ENCODE results near the gene ZNF296.

Gene ZNF296

DNA sequence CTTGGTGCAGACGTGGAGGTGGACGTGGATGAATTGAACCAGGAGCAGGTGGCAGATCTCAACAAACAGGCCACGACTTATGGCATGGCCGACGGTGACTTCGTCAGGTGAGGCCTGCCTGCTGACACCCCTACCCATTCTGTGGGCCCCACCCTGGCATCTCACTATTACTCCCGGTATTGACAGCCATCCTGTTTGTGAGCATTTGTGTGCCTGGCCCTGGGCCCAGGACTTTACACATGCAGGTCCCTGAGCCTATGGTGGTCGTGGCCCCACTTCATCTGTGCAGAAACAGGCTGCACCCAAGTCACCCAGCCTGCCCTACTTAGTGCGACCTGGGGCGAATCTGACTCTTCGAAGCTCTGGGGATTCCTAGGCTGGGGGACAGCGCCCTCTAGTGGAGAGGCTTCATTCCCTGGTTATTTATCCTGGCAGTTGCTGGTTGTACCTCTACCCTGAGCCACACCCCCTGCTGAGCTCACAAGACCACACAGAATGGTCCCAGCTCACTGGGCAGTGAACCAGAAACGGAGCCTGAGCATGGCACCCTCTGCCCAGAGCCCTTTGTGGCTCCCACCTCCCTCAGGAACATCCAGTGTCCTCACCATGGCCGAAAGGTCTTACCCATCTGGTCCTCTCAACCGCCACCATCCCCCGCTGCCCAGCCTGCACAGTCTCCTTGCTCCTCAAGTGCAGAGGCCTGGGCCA lies 16.9 kb downstream of the ZNF296 start:
- peak; percentile 59 to 61 for DNase-seq (ENCODE audit: low read depth in 2 of 2)

DNA sequence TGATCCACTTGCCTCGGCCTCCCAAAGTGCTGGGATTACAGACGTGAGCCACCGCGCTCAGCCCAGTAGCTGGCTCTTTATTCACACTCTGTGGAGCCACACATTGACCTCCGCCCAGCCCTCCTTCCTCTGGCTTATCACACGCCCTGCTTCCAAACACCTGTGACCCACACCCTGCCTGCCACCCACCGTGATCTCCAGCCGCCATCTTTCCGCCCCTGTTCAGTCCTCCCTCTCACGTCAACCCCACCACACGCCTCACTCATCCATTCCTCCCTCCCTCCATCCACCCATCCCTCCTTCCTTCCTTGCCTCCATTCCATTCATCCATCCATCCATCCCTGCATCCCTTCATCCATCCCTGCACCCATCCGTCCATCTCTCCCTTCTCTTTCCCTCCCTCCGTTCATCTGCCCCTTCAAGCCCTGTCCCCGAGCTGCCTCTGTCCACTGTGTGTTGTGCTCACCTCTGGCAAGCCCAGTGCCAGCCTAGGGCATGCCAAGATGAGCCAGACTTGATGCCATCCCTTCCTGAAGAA lies 17.6 kb downstream of the ZNF296 start:
- DNase-seq (ENCODE audit: low read depth in 2 of 2): no peak

DNA sequence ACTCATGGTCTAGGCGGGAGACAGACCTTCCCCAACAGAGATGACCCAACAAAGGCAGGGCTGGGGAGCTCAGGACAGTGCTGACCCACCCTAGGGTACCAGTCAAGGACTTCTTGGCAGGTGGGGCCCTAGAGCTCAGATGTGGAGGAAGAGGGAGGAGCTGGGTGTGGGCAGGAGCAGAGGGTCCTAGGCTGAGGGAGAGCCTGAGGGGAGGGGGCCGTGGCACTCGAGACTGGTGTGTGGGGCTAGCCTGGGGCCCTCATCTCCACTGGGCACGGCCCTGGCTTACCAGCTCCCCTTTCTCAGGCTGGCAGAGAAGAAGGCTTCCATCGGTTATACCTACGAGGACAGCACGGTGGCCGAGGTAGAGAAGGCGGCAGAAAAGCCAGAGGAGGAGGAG lies 18.8 kb downstream of the ZNF296 start:
- no peak for DNase-seq (ENCODE audit: low read depth in 2 of 2)

DNA sequence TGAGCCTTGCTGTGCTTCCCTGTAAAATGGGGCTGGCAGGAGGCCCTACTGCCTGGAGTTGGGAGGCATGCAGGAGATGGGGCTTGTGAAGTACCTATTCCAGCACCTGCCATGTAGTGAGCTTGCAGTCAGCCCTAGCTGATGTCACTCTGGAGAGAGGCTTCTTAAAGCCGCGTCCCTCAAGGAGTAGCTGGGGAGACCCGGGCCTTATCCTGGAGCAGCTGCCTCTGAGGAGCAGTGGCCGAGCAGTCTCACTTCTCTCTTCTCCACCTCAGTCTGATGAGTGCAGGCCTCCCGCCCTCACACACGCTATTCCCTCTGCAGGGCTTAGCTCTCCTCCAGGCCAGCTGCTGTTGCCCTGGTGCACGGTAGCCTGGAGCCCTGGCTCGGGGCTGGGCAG lies 19.4 kb downstream of the ZNF296 start:
- DNase-seq (ENCODE audit: low read depth in 2 of 2): no peak

DNA sequence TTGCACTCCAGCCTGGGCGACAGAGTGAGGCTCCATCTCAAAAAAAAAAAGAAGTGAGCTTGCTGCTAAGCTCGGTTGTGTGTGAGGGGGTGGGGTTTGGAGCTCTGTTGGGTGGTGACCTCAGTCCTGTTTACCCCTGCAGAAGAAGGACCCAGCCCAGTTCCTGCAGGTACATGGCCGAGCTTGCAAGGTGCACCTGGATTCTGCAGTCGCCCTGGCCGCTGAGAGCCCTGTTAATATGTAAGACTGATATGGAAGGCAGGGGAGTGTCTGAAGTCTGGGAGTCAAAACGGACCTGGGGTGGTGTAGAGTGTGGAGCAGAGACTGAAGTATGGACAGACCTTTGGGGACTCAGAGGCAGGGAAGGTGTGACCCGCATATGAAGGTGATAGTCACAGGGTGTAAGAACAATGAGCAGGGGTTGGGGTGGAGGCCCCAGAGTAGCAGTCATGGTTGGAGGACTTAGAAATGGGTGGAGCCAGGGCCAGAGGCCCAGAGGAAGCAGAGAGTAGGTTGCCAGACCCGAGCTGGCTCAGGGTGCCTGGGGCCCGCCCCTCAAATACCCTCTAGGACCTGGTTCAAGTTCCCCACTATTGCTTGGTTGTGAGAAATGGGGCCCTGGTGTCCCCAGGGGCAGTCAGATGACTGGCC lies 24.2 kb downstream of the ZNF296 start:
- no peak for DNase-seq (ENCODE audit: low read depth in 2 of 2)

DNA sequence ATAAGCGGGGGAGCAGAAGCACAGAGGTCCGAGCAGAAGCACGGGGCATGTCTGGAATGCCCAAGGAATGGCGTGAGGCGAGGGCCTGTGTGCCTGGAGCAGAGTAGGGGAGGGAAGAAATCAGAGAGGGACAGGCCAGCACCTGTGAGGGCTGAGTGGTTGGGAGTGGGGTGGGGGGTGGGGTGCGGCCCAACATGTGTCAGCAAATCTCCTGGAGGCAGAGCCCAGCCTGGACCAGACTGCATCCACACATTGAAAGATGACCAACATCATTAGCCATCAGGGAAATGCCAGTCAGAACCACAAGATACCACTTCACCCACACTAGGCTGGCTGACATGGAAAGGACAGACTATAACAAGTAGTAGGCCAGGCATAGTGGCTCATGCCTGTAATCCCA lies 26.2 kb downstream of the ZNF296 start:
- DNase-seq (ENCODE audit: low read depth in 2 of 2): no peak

DNA sequence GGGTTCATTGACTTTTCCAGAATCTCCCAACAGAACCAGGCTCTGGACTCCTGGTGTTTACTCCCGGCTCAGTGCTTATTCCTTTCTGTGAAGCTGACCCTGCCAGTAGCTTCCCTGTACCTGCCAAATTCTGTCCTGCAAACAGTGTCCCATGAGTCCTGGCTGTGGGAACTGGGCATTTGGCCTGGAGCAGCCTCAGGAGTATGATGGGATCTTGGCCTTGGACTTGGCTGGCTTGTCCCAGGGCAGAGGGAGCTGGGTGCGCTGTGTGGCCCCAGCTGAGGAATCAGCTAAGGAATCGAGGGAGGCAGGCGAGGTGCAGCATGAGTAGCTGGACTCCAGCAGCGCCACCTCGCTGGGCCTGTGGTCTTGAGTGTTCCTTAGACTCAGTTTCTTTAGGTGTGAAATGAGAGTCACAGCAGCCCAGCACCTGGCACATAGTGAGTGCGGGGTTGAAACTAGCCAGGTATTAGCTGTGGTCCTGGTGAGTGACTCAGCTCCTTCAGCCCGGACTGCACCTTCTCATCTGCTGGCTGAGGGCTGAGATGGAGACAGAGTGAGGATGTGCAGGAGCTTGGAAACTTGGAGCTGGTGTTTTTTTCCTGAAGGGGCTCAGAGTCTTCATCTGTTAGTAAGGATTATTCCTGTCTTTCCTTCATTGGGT lies 27.1 kb downstream of the ZNF296 start:
- DNase-seq (ENCODE audit: low read depth in 2 of 2): no peak

DNA sequence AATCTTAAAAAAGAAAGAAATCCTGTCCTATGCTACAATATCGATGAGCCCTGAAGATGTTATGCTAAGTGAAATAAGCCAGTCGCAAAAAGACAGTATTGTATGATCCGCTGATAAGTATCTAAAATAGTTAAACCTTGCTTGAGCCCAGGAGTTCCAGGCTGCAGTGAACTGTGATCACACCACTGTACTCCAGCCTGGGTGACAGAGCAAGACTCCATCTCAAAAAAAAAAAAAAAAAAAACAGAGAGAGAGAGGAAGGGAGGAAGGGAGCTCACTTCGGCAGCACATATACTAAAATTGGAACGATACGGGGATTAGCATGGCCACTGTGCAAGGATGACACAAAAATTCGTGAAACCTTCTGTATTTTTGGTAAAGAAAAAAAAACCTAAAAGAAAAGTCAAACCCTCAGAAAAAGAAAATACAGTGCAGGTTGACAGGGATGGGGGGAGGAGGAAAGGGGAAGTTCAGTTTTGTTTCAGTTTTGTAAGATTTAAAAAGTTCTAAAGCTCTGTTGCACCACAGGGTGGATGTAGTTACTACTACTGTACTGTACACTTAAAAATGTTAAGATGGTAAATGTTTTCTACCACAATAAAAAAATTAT lies 29.0 kb downstream of the ZNF296 start:
- no peak for DNase-seq (ENCODE audit: low read depth in 2 of 2)

DNA sequence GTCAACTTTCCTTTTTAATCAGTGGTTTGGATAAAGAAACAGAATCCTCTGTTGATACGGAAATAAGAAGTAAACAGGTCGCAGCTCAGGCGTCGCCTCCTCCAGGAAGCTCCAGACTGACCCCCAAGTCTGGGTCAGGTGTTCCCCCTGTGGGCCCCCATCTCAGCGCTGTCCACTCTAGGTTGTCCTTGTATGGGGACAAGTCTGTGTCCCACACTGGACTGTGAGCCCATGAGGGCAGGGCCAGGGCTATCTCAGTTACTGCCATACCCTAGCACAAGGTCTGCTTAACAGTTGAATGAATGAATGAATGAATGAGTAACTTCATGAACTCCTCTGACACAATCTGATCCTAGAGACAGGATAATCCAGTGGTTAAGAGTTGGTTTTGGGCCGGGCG lies 29.9 kb downstream of the ZNF296 start:
- DNase-seq (ENCODE audit: low read depth in 2 of 2): no peak

DNA sequence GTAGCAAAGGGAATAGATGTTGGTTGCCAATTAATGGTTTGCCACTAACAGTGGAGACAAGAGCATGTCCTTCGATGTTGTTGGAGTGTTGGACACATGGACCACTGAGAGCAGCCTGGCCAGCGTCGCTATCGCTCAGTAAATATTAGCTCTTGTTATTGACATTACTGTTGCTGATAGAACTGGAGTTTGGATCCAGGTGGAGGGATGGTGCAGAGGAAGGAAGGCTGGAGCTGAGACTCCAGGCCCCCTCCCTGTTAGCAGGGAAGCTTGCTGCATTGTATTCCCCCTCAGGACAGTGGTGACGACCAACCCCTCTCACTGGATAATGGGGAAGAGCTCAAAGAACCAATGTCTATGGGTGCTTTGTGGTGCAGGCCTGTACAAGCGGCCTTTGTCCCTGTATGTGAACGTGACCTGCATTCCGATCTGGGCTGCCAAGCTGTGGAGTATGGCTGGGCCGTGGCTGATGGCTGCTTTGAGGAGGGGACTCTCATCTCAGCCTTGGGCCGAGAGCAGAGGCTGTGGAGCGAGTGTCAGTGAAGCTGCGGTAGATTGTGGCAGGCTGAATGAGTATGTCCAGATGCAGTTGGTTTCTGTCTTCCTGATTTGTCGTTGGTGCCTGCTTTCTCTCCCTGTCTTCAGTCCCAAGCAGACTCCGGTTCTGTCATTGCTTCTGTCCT lies 30.5 kb downstream of the ZNF296 start:
- DNase-seq (ENCODE audit: low read depth in 2 of 2): no peak

DNA sequence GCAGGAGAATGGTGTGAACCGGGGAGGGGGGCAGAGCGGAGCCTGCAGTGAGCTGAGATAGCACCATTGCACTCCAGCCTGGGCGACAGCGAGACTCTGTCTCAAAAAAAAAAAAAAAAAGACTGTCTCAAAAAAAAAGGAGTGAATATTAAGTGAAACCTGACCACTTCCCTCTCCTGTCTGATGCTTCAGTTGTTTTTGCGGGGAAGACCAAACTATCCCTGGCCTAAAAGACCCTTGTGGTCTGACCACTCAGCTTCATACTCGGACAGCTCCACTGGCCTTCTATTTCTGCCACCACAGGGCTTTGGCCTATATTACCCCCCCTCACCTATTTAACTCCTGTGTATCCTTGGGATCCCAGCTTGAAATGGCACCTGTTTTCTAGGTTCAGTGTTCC lies 35.2 kb downstream of the ZNF296 start:
- no peak for DNase-seq (ENCODE audit: low read depth in 2 of 2)

DNA sequence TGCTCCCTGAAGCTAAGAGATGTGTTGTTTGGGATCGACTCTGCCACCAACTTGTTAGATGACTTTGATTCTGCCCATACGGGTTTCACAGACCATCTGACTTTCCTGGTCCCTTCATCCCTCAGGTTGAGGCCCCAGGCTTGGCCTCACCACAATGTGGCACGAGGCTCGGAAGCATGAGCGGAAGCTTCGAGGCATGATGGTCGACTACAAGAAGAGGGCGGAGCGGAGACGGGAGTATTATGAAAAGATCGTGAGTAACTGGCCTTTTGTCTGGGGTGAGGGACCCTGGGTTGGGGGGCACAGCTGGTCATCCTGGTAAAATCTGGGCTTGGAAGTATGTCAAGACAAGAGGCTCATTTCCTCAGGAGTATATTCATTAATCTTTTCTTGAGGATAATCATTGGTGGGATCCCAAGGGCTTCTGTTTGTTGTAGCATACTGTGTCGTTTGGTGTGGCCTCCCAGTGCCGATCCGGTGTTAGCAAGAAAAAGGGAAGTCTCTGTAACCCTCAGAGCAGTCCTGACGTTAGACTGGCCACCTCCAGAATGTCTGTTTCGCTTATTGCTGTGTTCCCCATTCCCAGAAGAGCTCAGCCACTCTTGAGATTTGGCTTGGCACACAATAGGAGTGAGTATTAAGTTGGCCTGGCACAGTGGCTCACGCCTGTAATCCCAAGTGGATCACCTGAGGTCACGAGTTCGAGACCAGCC lies 36.1 kb downstream of the ZNF296 start:
- no peak for DNase-seq (ENCODE audit: low read depth in 2 of 2)

DNA sequence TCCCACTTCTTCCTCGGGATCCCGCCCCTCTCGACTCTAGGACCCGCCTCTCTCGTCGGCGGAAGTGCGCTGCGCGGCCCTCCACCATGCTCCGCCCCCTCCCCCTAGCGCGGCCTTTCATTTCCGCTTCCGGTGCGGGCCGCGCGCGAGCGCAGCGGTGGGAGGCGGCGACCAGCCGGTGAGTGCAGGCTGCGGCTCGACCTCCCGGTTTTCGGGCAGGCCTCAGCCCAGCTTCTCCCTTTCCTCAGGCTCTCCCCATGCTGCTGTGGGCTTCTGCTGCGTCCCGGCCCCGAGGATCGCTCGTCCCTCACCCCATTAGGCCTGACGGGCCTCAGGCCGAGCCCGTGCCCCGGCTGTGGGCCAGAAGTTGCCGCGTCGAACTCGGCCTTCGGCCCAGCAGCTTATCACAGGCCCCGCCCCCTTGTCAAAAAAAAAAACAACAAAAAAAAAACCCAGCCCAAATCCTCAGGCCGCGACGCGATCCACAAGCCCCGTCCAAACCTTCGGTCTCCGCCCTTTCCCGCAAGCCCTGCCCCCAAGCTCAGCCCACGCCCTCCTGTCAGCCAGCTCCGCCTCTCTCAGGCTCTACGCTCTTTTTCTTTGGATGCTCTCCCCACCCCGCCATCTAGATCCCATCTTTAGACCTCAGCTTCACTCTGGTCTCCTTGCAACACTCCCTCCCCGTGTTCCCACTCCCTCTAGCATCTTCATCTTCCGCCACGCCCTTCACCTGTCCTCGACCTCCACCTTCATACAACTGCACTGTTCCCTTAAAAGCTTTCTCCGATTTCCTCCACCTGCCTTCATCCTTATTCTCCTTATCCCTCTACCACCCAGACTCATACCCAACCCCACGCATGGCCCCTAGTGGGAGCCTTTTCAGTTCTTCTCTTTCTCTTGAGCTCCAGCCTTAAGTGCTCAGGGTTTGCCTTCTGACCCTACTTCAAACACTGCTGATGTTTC lies 37.1 kb downstream of the ZNF296 start, which contains the start of gene CLASRP:
TSS of gene CLASRP (plus strand) at position 115 of the 963 bp plus-strand sequence. CDS start 1,168 bp downstream, outside the sequence.
- peak; percentile 81 for DNase-seq (ENCODE audit: low read depth in 2 of 2)

DNA sequence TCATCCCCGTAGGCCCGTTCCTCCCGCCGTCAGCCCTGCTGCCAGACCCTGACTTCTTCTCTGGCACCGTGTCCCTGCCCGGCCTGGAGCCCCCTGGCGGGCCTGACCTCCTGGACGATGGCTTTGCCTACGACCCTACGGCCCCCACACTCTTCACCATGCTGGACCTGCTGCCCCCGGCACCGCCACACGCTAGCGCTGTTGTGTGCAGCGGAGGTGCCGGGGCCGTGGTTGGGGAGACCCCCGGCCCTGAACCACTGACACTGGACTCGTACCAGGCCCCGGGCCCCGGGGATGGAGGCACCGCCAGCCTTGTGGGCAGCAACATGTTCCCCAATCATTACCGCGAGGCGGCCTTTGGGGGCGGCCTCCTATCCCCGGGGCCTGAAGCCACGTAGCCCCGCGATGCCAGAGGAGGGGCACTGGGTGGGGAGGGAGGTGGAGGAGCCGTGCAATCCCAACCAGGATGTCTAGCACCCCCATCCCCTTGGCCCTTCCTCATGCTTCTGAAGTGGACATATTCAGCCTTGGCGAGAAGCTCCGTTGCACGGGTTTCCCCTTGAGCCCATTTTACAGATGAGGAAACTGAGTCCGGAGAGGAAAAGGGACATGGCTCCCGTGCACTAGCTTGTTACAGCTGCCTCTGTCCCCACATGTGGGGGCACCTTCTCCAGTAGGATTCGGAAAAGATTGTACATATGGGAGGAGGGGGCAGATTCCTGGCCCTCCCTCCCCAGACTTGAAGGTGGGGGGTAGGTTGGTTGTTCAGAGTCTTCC lies 38.7 kb downstream of the ZNF296 start:
- DNase-seq (ENCODE audit: low read depth in 2 of 2): no peak

DNA sequence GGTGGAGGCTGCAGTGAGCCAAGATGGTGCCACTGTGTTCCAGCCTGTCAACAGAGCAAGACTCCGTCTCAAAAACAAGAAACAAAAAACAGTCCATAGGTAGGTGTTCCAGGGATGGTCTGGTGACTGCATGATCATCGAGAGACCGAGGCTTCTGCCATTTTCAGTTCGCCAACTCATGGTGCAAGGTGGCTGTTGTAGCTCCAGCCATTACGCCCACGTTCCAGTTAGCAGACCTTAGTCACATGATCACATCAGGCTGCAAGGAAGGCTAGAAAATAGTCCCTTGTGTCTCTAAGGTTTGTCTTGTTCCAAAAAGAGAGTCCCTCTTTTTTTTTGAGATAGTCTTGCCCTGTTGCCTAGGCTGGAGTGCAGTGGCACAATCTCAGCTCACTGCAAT lies 40.5 kb downstream of the ZNF296 start:
- DNase-seq (ENCODE audit: low read depth in 2 of 2): no peak

DNA sequence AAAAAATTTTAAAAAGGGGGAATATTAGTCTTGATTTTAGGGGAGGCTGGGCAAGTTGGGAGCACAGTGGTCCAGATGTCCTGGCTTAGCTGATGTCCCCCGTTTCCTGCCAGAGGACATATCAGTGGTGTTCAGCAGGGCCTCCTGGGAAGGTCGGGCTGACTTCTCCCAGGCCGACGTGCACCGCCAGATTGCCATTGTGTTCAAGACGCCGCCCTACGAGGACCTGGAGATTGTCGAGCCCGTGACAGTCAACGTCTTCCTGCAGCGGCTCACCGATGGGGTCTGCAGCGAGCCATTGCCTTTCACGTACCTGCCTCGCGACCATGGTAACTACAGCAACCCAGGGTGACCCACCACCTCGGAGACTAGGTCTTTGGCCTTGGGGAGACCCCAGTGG lies 43.9 kb downstream of the ZNF296 start:
- DNase-seq (ENCODE audit: low read depth in 2 of 2): no peak

DNA sequence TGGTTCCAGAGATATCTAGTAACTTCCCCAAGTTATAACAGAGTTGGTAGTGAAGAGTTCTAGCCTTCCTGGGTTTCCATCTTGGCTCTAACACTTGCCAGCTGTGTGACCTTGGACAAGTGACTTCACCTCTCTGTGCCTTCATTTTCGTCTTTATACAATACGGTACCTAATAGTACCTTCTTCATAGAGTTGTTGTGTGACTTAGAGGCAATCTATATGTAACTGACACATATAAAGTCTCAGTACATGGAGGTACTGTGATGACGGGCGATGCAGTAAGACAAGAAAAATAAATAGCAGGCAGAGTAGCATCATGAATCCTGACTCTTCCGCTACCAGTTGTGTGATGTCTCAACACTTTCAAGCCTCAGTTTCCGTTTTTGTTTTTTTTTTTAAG lies 45.5 kb downstream of the ZNF296 start:
- no peak for DNase-seq (ENCODE audit: low read depth in 2 of 2)

DNA sequence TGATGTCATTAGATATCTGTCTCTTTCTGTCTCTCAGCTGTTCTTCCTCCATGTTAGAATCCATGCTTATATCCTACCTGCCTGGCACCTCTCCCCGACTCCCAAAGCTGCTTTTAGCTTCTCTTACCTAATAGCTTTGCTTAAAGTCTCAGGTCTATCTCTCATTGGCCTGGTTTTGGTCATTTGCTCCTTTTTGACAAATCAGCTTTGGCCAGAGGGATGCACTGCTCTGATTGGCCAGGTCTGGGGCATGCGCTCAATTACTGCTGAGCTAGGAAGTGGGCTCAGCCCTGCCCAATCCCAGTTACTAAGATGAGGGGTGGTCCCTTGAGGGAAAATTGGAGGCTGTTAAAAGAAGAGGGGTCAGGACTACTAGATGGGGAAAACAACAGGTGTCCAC lies 48.9 kb downstream of the ZNF296 start:
- no peak for DNase-seq (ENCODE audit: low read depth in 2 of 2)

DNA sequence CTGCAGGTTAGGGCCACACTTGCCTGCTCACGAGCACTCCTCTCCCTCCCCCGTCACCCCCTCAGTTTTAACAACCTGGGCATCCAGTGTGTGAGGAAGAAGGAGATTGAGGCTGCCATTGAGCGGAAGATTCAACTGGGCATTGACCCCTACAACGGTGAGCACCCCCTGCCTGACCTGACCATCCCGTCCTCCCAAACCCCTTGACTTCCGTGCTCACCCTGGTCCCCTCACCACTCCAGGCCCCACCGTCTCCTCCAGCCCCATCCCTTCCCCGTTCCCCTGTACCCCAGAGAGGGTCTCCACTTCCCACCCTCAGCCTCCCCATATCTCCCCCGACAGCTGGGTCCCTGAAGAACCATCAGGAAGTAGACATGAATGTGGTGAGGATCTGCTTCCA lies 51.0 kb downstream of the ZNF296 start:
- DNase-seq (ENCODE audit: low read depth in 2 of 2): no peak
